Measurements from ENCODE around the gene AIFM3. TPM values are rescaled to one million over a fixed set of nuclear protein-coding genes. Genes with fewer than 3 reads are reported as not detected.

AIFM3 gene
- total and polyA plus RNA-seq, 2 of the 13 experiments (the other 11 are each of a cell fraction or from before 2014, with no cell fraction given): 9.0 to 15.3 TPM

DNA sequence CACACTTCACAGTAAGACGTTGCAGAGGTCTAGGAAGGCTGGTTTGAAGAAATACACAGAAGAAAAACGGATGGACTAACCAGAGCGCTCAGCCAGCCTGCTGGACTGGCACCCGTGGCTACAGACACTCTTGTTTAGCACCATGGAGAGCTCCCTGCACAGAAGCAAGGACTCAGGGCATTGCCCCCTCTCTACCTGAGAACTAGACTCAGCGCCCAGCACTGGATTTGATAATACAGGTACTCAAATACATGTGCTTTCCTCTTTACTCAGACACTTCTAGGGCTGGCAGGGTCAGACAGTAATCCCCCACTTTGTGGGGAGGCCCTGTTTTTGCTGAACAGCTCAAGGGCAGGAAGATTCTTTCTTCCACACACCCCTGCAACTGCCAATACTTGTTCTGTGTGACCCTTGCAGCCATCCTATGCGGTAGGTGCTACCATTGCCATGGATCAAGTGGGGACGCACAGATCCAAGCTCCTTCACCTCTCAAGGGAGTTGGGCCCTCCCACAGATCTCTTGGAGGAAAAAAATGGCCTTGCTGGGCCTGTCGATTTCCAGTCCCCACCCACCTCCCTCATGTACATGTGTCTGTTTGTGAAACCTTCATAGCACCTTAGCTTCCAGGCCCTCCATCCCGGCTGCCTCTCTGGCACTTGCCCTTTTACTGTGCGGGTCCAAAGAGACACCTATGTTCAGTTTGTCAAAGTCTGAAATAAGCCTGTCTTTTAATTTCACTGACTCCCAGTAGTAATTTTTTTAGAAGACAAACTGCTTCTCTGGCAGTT lies 42.8 kb downstream of the AIFM3 start (continued):
- TF ChIP-seq ZNF331 (CRISPR knock-in tag; IDR thresholded peaks at IDR 0.05): peak; percentile 92
- 0 out of 2 replicates have a peak, but pooled peaks have one; percentile 16 for TF ChIP-seq HMG20A (CRISPR knock-in tag; IDR thresholded peaks at IDR 0.05; ENCODE audit: borderline replicate concordance)
- no peak; the same call in 1 of the 2 replicates for TF ChIP-seq MAZ (IDR thresholded peaks at IDR 0.05; ENCODE audit: borderline replicate concordance, low read depth, low read length)
- peak; percentile 55; the same call in 1 of the 2 replicates for TF ChIP-seq MAZ (CRISPR knock-in tag; IDR thresholded peaks at IDR 0.05; ENCODE audit: low read depth)
- no peak for TF ChIP-seq ZNF556 (CRISPR knock-in tag; IDR thresholded peaks at IDR 0.05; ENCODE audit: borderline replicate concordance)
- TF ChIP-seq, protein P1, sequence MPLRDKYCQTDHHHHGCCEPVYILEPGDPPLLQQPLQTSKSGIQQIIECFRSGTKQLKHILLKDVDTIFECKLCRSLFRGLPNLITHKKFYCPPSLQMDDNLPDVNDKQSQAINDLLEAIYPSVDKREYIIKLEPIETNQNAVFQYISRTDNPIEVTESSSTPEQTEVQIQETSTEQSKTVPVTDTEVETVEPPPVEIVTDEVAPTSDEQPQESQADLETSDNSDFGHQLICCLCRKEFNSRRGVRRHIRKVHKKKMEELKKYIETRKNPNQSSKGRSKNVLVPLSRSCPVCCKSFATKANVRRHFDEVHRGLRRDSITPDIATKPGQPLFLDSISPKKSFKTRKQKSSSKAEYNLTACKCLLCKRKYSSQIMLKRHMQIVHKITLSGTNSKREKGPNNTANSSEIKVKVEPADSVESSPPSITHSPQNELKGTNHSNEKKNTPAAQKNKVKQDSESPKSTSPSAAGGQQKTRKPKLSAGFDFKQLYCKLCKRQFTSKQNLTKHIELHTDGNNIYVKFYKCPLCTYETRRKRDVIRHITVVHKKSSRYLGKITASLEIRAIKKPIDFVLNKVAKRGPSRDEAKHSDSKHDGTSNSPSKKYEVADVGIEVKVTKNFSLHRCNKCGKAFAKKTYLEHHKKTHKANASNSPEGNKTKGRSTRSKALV (CRISPR knock-in tag; IDR thresholded peaks at IDR 0.05): peak; percentile 65; the same call in 1 of the 2 replicates
- no peak for TF ChIP-seq NFE2 (CRISPR knock-in tag; IDR thresholded peaks at IDR 0.05)
- TF ChIP-seq, protein P2, sequence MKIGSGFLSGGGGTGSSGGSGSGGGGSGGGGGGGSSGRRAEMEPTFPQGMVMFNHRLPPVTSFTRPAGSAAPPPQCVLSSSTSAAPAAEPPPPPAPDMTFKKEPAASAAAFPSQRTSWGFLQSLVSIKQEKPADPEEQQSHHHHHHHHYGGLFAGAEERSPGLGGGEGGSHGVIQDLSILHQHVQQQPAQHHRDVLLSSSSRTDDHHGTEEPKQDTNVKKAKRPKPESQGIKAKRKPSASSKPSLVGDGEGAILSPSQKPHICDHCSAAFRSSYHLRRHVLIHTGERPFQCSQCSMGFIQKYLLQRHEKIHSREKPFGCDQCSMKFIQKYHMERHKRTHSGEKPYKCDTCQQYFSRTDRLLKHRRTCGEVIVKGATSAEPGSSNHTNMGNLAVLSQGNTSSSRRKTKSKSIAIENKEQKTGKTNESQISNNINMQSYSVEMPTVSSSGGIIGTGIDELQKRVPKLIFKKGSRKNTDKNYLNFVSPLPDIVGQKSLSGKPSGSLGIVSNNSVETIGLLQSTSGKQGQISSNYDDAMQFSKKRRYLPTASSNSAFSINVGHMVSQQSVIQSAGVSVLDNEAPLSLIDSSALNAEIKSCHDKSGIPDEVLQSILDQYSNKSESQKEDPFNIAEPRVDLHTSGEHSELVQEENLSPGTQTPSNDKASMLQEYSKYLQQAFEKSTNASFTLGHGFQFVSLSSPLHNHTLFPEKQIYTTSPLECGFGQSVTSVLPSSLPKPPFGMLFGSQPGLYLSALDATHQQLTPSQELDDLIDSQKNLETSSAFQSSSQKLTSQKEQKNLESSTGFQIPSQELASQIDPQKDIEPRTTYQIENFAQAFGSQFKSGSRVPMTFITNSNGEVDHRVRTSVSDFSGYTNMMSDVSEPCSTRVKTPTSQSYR (CRISPR knock-in tag; IDR thresholded peaks at IDR 0.05; ENCODE audit: borderline replicate concordance): 0 out of 2 replicates have a peak, but pooled peaks have one; percentile 58
- TF ChIP-seq KDM4B (CRISPR knock-in tag; IDR thresholded peaks at IDR 0.05): peak; percentile 90
- no peak for TF ChIP-seq GPN1 (CRISPR knock-in tag; IDR thresholded peaks at IDR 0.05; ENCODE audit: borderline replicate concordance)
- 0 out of 2 replicates have a peak, but pooled peaks have one; percentile 71 for TF ChIP-seq ATAD3A (CRISPR knock-in tag; IDR thresholded peaks at IDR 0.05)
- TF ChIP-seq GABPB1 (CRISPR knock-in tag; IDR thresholded peaks at IDR 0.05): peak; percentile 52; the same call in 1 of the 2 replicates
- no peak for TF ChIP-seq SCMH1 (CRISPR knock-in tag; IDR thresholded peaks at IDR 0.05; ENCODE audit: borderline replicate concordance)
- TF ChIP-seq UBTF (CRISPR knock-in tag; IDR thresholded peaks at IDR 0.05): no peak
- TF ChIP-seq, protein P3, sequence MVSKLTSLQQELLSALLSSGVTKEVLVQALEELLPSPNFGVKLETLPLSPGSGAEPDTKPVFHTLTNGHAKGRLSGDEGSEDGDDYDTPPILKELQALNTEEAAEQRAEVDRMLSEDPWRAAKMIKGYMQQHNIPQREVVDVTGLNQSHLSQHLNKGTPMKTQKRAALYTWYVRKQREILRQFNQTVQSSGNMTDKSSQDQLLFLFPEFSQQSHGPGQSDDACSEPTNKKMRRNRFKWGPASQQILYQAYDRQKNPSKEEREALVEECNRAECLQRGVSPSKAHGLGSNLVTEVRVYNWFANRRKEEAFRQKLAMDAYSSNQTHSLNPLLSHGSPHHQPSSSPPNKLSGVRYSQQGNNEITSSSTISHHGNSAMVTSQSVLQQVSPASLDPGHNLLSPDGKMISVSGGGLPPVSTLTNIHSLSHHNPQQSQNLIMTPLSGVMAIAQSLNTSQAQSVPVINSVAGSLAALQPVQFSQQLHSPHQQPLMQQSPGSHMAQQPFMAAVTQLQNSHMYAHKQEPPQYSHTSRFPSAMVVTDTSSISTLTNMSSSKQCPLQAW (CRISPR knock-in tag; IDR thresholded peaks at IDR 0.05): 0 out of 2 replicates have a peak, but pooled peaks have one; percentile 30
